IPS-18a (cell line): ENCODE measurements around the gene GAST.

Experiments used
- H3K27ac ChIP-seq: one replicate; pipeline ENCODE4 v1.5.1; 2013; ENCODE audit warnings: low read length
- H3K27me3 ChIP-seq: one replicate; pipeline ENCODE4 v1.6.1; 2013; ENCODE audit warnings: mild to moderate bottlenecking, low read length; ENCODE audit not compliant: control insufficient read depth, insufficient read depth
- H3K36me3 ChIP-seq: one replicate; pipeline ENCODE4 v1.6.1; 2013; ENCODE audit warnings: low read depth, low read length; ENCODE audit not compliant: control insufficient read depth
- H3K4me1 ChIP-seq: one replicate; pipeline ENCODE4 v1.6.1; 2013; ENCODE audit warnings: low read depth, low read length; ENCODE audit not compliant: control insufficient read depth
- H3K4me3 ChIP-seq: one replicate; pipeline ENCODE4 v1.5.1; 2013; ENCODE audit warnings: low read length
- H3K9ac ChIP-seq: one replicate; pipeline ENCODE4 v1.6.1; 2013; ENCODE audit warnings: mild to moderate bottlenecking, low read length, moderate library complexity
- H3K9me3 ChIP-seq: one replicate; pipeline ENCODE4 v1.6.1; 2013; ENCODE audit warnings: low read depth, low read length; ENCODE audit not compliant: control insufficient read depth

Gene GAST

DNA sequence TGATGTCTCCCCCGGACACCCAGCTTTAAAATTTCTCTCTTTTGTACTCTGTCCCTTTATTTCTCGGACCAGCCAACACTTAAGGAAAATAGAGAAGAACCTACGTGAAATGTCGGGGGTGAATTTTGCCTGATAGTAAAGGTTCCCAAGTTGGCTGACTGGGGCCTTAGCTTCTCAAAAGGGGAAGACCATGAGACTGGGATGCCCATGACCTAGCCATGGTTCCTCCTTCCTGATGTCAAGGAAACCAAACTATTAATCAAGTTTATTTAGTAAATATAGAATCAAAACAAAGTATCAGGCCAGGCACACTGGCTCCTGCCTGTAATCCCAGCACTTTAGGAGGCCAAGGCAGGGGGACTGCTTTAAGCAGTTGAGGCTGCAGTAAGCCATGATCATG lies 25.9 kb upstream of the GAST start:
- Histone ChIP-seq H3K27me3 (no peaks in the 10 kb centered on the region), H3K9ac (no peak overlapping the region), H3K36me3 (peaks cover 19% of the 10 kb centered on the region), H3K27ac (no peak overlapping the region), H3K4me3 (no peak overlapping the region), H3K4me1 (no peaks in the 10 kb centered on the region), H3K9me3 (no peaks in the 10 kb centered on the region)

DNA sequence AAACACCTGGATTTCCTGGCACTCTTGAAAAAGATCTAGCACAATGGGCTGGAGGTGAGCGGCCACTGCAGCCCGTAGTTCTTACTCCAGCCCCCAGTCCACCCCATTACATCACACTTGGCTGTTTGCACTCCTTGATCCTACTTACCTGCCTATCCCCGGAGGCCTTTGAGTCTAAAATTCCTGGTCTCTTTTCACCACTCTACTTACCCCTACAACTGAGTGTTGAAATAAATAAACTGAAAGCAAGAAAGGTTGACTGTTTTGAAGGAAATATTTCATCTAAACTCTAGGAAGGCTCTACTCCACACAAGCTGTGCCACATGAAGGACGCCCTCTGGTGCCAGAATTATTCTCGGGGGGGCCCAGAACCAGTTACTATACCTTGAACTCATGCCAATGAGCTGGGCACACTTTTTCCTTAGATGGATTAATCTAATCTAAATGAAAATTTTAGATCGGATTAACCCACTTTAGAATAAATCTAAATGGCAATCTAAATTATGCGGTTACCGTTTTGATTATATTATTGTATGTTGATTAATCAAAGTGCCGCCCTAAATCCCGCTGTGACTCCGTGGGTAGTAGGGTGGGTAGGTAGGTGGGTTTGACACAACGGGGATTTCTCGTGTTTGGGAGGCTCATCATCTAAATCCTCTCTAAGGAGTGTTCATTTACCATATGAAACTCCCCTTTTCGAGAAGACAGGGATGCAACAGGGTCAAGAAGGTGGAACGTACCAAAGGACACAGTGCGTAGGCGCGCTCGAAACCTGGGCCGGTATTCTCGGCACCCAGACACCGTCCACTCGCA lies 24.1 kb upstream of the GAST start:
- Histone ChIP-seq H3K27ac (no peak overlapping the region), H3K27me3 (no peaks in the 10 kb centered on the region)

DNA sequence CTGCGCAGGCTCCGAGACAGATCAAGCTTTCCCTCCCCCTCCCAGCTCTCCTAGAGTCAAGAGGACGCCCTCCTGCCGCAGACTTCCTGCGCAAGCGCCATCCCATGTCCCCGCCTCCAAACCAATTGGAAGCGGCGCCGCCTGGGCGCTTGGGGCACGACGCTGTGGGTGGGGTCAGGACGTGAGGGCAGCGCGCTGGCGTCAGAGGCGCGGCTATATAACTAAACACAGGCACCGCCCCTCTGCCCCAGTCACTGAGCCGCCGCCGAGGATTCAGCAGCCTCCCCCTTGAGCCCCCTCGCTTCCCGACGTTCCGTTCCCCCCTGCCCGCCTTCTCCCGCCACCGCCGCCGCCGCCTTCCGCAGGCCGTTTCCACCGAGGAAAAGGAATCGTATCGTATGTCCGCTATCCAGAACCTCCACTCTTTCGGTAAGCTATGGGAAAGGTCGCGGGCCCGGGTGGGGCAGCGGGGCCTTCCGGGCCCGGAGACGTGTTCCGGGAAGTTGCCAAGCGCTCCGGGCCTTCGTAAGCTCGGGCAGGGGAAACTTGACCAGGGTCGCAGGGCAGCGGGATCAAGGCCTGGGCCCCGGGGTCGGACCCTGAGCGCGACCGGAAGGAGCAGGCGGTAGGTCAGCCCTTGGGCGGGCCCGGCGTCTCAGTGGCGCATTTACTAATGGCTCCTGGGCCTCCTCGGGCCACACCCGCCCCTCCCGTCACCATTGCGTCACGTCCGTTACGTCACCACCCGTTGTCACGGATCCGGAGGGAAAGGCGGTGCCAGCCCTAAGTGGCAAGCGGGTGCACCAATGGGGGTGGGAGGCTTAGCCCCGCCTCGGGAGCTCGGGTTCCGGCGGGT lies 23.3 kb upstream of the GAST start, which contains the start of gene EIF1:
Gene EIF1 (plus strand): TSS at position 245 of the 856 bp plus-strand sequence. CDS start 154 bp downstream, at position 399.
- peak within 1 kb of the TSS; percentile 90 for H3K4me3 ChIP-seq

More for the DNA sequence above, 24.1 kb upstream of the GAST start:
- H3K4me1 ChIP-seq = no peaks in the 10 kb centered on the region
- H3K9ac ChIP-seq = peak overlapping the region; percentile 62
- peaks cover 37% of the 10 kb centered on the region for H3K36me3 ChIP-seq
- peak overlapping the region; percentile 90 for H3K4me3 ChIP-seq
- no peaks in the 10 kb centered on the region for H3K9me3 ChIP-seq

DNA sequence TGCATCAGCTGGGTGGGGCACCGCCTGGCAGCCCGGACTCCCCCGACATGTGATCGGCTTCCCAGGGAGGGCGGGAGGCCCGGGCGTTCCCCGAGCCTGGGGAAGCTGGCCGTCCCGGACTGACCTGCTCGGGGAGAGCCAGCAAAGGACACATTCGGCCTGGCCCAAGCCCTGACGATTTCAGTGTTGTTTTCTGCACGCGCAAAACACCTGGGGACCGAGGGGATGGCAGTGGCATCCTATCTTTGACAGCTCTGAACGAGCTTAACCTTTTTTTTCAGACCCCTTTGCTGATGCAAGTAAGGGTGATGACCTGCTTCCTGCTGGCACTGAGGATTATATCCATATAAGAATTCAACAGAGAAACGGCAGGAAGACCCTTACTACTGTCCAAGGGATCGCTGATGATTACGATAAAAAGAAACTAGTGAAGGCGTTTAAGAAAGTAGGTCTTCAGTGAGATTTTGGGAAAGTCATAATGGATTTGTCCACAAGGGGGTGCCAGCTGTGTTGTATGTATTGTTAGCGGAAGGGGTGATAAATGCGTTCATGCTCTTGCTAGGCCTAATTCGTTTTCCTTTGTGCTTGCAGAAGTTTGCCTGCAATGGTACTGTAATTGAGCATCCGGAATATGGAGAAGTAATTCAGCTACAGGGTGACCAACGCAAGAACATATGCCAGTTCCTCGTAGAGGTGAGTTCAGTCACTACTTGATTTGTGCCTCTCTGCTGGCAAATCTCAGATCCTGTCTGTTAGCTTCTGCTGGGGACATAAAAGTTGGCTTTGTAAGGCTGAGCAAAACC lies 22.4 kb upstream of the GAST start:
- H3K9me3 ChIP-seq = no peaks in the 10 kb centered on the region
- H3K27me3 ChIP-seq = no peaks in the 10 kb centered on the region
- H3K36me3 ChIP-seq = peaks cover 43% of the 10 kb centered on the region
- H3K4me1 ChIP-seq = no peaks in the 10 kb centered on the region
- peak overlapping the region; percentile 96 for H3K9ac ChIP-seq
- peak overlapping the region; percentile 90 for H3K4me3 ChIP-seq
- H3K27ac ChIP-seq = peak overlapping the region; percentile 89

More for the DNA sequence above, 23.3 kb upstream of the GAST start, which contains the start of gene EIF1:
- H3K36me3 ChIP-seq = peaks cover 43% of the 10 kb centered on the region
- H3K27ac ChIP-seq = peak within 1 kb of the TSS; percentile 93
- no peaks in the 10 kb centered on the region for H3K4me1 ChIP-seq
- no peaks in the 10 kb centered on the region for H3K27me3 ChIP-seq
- H3K9me3 ChIP-seq = no peaks in the 10 kb centered on the region
- H3K9ac ChIP-seq = peak within 1 kb of the TSS; percentile 96

DNA sequence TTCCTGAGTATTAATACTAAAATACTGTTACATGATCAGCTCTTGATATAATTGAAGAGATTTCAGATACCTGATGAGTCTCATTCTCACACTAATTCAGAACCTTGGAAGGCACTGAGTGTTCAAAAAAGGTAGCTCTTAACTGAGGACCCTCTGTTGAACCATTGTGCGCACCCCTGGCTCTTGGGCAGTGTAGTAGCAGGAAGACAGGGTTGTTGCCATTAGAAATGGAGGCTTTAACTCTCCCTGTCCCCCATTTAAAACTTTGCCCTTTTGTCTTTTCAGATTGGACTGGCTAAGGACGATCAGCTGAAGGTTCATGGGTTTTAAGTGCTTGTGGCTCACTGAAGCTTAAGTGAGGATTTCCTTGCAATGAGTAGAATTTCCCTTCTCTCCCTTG lies 21.6 kb upstream of the GAST start:
- Histone ChIP-seq H3K9me3 (no peaks in the 10 kb centered on the region), H3K4me3 (peak overlapping the region; percentile 90), H3K36me3 (peaks cover 43% of the 10 kb centered on the region), H3K27ac (peak overlapping the region; percentile 89), H3K9ac (peak overlapping the region; percentile 96), H3K27me3 (no peaks in the 10 kb centered on the region), H3K4me1 (no peaks in the 10 kb centered on the region)

DNA sequence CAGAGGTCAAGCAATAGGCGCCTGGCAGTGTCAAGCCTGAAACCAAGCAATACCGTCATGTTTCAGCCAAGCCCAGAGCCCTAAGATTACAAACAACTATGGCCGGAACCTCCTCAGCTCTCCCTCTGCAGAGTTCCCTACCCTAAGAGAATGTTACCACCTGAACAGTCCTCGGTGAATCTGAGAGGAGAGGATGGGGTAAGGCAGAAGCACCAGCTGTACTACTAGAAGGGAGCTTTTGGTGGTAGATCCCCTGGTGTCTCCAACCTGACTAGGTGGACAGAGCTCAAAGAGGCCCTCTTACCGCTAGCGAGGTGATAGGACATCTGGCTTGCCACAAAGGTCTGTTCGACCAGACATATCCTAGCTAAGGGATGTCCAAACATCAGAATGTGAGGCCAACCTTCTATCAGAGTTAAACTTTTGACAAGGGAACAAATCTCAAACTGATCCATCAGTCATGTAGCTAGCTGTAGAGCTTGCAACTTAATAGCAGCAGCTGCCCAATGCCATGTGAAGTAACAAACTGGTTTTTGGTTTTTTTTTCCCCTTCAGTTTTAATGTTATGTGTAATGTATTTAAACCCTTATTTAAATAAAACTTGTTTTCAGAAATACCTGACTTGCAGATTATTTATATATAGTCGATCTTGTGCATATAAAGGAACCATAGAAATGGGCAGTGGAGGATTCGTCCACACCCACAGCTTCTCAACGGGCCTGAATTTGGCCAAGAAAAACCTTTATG lies 20.9 kb upstream of the GAST start:
- Histone ChIP-seq H3K4me1 (no peaks in the 10 kb centered on the region), H3K9ac (no peak overlapping the region), H3K27ac (no peak overlapping the region), H3K9me3 (no peaks in the 10 kb centered on the region), H3K36me3 (peaks cover 43% of the 10 kb centered on the region), H3K27me3 (no peaks in the 10 kb centered on the region), H3K4me3 (no peak overlapping the region)

DNA sequence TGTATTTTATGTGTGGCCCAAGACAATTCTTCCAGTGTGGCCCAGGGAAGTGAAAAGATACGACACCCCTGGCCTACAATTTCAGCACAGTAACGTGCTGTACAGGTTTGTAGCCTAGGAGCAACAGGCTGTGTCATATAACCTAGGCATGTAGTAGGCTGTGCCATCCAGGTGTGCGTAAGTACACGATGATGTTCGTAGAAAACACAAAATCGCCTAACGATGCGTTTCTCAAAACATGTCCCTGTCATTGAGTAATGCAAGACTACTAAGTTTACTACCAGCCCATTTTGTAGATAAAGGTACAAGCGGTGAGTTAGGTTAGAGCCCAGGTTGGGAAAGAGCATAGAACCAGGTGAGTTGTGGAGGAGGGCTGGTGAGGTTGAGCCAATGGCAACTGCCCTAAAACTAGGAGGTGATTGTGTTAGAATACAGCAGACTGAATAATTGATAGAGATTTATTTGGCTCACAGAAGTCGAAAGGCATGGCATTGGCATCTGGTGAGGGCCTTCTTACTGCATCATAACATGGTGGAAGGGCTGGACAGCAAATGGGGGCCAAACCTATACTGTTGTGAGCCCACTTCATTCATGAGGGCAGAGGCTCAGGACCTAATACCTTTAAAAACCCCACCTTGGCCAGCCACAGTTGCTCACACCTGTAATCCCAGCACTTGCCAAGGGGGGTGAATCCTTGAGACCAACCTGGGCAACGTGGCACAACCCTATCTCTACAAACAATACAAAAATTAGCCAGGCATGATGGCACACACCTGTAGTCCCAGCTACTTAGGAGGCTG lies 19.2 kb upstream of the GAST start:
- Histone ChIP-seq H3K9ac (no peak overlapping the region), H3K27ac (no peak overlapping the region), H3K4me1 (no peaks in the 10 kb centered on the region), H3K4me3 (no peak overlapping the region), H3K9me3 (no peaks in the 10 kb centered on the region), H3K36me3 (peaks cover 43% of the 10 kb centered on the region), H3K27me3 (no peaks in the 10 kb centered on the region)

DNA sequence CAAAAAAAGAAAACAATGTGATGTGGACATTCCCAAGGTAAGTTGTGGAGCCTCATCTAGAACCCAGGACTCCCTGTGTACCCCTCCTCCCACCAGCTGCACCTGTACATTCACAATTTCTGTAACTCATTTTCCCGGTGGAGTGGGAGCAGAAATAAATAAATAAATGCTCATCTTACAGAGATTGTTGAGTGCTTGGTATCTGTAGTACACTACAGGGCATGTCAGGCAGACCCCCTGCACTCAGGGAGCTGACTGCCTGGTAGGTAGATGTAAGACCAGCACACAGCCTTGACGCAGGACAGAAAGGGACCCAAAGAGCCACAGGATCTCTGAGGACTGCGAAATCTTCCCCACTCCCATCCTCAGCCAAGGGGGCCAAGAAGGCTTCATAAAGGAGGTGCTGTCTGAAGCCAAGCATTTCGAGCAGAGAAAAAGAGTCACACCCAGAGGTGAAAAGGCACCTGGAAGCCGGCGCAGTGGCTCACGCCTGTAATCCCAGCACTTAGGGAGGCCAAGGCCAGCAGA lies 16.9 kb upstream of the GAST start:
- Histone ChIP-seq H3K27me3 (no peaks in the 10 kb centered on the region), H3K27ac (no peak overlapping the region), H3K4me1 (no peaks in the 10 kb centered on the region), H3K9me3 (no peaks in the 10 kb centered on the region), H3K36me3 (peaks cover 35% of the 10 kb centered on the region), H3K4me3 (no peak overlapping the region), H3K9ac (no peak overlapping the region)

DNA sequence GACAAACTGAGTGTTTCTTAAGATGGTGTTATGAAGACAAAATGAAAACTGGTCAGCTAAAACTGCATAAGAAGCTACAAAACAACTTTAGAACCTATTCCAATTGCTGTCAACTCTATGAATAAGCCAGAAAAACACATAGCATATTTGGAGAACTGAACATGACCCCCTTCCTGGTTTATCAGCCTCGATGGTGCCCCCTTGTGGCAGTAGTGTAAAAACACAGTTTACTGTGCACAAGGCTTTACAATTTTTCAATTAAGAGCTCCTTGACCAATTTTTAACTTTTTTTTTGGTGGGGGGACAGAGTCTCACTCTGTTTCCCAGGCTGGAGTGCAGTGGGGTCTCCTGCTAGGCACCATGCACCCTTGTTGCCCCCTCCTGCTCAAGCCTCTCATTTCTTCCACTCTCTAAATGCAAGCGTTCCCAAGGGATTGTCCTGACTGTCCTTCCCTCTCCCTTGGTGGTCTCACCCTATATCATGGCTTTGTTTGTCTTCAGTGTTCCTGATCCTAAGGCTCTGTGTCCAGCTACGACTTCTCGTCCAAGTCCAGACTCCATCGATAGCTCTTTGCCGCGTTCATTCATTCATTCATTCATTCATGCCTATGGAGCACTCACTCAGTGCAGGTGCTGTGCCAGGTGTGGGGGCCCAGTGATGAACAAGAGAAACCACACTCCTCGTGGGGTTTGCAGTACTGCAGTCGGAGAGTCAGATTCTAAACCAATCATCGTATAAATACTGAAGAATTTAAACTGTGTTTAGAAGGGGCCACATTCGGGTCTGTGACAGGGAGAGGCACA lies 16.0 kb upstream of the GAST start:
- Histone ChIP-seq H3K27ac (no peak overlapping the region), H3K36me3 (peaks cover 25% of the 10 kb centered on the region), H3K9ac (no peak overlapping the region), H3K4me3 (no peak overlapping the region), H3K4me1 (no peaks in the 10 kb centered on the region), H3K27me3 (no peaks in the 10 kb centered on the region), H3K9me3 (no peaks in the 10 kb centered on the region)
